Fibroblast of pulmonary artery (primary cell): ENCODE measurements around the gene PLXNB2.

Experiments used
- DNase-seq: peaks from one replicate; pipeline ENCODE4 v3.0.0-alpha.2; 2010; ENCODE audit warnings: low read depth
- H3K4me3 ChIP-seq: replicated peaks from 2 replicates; pipeline ENCODE4 v1.5.1; 2011; ENCODE audit warnings: low read depth, mild to moderate bottlenecking, control low read depth, low read length, moderate library complexity
- CTCF ChIP-seq: IDR thresholded peaks from 2 replicates; pipeline ENCODE4 v1.5.1; 2011; ENCODE audit warnings: mild to moderate bottlenecking, control low read depth, low read length, inconsistent platforms; ENCODE audit errors: missing control alignments

The PLXNB2 gene

GRCh38 chr22:50269970-50270665 is 37.3 kb downstream of the PLXNB2 start, which contains the start of gene MAPK11:
Gene MAPK11, minus strand, starts transcription at chr22:50270380. Its CDS starts 88 bp downstream, at chr22:50270292.
- TF ChIP-seq CTCF, result no peak
- peak; percentile 45 for DNase-seq
- peak within 1 kb of the TSS; percentile 57 for H3K4me3 ChIP-seq

GRCh38 chr22:50269573-50269969 is 37.9 kb downstream of the PLXNB2 start:
- no peak for TF ChIP-seq CTCF
- no peak for DNase-seq
- peak overlapping the region; percentile 57 for H3K4me3 ChIP-seq

- H3K4me3 ChIP-seq, result no peak overlapping the region
- TF ChIP-seq CTCF, result no peak
- peak; percentile 24 for DNase-seq
Observed at GRCh38 chr22:50268655-50269113, 38.8 kb downstream of the PLXNB2 start.

GRCh38 chr22:50267591-50268390 is 39.7 kb downstream of the PLXNB2 start:
- peak; percentile 52 for DNase-seq
- peak; percentile 8 for TF ChIP-seq CTCF
- peak overlapping the region; percentile 28 for H3K4me3 ChIP-seq

- TF ChIP-seq CTCF, result no peak
- DNase-seq, result no peak
- H3K4me3 ChIP-seq, result no peak overlapping the region
Observed at GRCh38 chr22:50266994-50267393, 40.5 kb downstream of the PLXNB2 start.

- DNase-seq, result no peak
- TF ChIP-seq CTCF, result no peak
- H3K4me3 ChIP-seq, result no peak overlapping the region
Observed at GRCh38 chr22:50264946-50265669, 42.3 kb downstream of the PLXNB2 start.
